T follicular helper cell (primary cell): ENCODE results near the gene PRDM16.

Experiments used
- DNase-seq: peaks from one replicate; pipeline ENCODE4 v3.0.0-alpha.2; 2020; ENCODE audit warnings: low read depth

Gene PRDM16

DNA sequence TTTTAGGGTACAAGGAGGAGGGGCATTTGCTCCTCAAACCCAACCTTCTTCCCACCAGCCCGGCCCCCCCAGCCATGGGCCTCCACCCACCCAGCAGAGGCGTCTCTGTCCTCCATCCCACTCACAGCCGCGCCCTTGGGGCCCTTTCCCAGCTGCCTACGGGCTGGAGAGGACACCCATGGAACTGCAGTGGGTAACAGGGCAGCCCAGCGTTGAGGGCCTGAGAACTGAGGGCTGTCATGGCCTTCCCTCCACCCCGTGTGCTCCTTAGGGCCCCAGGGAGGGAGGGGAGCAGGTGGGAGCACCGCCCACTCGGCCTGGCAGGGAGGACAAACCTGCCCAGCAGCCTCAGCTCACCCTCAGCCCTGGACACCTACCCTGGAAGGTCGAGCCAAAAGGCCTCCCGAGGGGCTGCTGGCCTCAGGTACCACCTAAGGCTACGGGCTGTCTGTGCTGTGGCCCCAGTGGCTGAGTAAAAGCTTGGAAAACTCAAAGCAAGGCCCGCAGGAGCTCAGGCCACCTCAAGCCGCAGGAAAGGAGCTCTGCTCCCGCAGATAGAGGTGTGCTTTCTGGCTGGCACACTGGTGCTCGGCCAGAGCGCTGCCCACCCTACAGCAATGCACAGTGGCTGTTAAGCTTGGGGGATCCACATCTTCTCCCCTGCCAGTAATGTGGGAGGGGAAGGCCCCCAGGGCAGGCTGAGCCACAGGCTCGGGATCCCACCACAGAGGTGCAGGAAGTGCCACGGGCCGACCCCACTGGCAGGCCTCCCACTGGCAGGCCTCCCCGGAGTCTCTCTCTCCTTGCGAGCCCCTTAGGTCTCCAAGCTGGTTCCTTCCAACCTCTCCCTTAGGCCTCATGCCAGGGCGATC is 383.2 kb downstream of the PRDM16 start:
- DNase-seq = no peak

GRCh38 chr1:3452866-3453175 is 383.8 kb downstream of the PRDM16 start:
- no peak for DNase-seq

- DNase-seq = peak; percentile 61
These were observed 384.3 kb downstream of the PRDM16 start for GRCh38 chr1:3453203-3453761.

DNA sequence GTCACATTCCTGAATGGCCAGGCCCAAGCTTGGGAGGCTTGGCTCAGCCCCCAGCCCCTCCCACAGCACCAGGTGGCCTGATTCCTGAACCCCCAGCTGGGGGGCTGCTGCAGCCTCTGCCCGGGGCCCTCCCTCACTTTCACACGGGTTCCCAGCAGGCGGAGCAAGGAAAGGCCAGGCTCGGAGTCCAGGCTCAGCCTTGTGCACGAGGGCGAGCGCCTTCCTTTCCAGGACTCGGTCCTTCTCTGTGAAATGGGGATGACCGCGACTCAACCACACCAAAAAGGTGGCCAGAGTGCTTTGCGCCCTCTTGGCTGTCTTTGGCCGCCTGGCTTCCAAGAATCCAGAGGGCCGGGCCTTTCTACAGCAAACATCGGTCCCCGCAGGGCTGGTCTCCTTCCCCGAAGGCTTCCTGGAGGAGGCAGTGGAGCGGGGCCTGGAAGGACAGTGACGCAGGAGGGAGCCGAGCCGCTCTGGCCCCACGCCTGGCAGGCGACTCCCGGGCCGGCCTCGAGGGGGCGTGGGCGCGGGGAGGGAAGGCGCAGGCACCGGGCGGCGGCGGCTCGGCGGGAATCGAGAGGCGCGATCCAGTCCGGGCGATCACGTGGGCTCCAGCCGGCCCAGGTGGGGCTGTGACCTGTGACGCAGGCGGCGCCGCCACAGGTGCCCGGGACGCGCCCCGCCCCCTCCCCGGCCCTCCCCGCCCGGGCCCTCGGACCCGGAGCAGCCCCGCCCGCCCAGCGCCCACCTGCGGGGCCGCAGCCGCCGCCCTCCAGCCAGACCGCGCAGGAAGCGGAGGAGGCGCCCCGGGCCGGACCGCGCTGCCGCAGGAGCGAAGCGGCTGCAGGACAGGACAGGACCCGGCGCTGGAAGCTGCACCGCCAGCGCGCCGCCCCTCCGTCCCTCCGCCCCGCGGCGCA is 385.1 kb downstream of the PRDM16 start, which contains the start of gene ARHGEF16:
ARHGEF16 (plus strand) TSS at position 775 of the 920 bp plus-strand sequence. CDS start 8,420 bp downstream, outside the sequence.
- DNase-seq = peak; percentile 12

GRCh38 chr1:3454811-3455618 is 386.0 kb downstream of the PRDM16 start:
- no peak for DNase-seq

DNA sequence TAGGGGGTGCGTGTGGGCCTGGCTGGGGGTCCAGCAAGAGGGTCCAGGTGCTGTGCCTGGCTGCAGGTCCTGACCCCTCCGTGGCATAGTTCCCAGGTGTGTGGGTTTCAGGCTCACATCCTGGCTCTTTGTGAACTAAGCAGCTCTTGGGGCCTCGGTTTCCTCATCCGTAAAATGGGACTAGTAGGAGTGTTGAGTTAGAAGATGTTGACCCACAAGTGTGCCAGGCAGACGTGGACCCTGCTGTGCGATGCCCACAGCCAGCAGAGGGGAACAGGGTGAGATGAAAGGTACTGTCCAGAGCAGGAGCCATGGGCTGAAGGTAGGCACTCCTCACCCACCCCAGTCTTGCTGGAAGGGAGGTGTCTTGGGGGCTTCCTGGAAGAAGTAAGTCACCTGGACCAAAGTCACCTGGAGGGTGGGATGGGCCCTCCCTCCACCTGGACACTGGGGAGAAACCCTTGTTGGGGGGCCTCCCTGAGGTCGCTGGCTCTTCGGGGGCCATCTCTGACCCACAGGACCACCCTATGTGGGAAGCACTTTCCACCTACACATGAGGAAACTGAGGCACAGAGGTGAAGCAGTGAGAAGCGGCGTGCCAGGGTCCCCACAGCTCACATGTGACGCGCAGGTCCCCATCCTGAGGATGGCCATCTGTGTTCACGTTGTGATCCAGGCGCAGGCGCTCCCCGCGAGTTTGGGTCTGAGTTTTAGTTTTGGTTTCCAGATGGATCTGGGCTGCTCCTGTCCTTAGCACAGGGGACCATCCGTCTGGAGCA is 386.9 kb downstream of the PRDM16 start:
- no peak for DNase-seq

DNA sequence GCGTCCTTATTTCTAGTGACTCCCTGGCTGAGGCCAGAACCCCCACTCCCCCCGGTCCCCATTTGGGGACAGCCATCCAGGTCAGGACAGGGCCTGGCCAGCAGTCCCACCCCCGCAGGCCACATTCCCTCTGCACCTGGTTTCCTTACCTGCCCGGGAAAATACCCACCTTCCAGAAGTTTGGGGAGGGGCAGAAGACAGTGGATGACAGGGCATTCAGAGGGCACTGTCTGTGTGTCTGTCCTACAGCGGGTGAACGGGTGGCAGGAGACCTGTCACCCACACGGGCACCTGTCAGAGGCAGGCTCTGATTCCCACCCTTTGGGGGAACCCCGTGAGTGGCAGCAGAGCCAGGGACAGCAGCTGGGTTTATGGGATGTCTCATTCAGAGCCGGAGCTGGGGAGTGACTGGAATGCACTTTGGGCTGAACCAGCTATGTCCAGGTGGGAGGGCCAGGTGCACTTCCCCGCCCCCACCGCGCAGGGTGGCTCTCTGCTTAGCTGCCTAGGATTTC is 387.5 kb downstream of the PRDM16 start:
- no peak for DNase-seq

DNA sequence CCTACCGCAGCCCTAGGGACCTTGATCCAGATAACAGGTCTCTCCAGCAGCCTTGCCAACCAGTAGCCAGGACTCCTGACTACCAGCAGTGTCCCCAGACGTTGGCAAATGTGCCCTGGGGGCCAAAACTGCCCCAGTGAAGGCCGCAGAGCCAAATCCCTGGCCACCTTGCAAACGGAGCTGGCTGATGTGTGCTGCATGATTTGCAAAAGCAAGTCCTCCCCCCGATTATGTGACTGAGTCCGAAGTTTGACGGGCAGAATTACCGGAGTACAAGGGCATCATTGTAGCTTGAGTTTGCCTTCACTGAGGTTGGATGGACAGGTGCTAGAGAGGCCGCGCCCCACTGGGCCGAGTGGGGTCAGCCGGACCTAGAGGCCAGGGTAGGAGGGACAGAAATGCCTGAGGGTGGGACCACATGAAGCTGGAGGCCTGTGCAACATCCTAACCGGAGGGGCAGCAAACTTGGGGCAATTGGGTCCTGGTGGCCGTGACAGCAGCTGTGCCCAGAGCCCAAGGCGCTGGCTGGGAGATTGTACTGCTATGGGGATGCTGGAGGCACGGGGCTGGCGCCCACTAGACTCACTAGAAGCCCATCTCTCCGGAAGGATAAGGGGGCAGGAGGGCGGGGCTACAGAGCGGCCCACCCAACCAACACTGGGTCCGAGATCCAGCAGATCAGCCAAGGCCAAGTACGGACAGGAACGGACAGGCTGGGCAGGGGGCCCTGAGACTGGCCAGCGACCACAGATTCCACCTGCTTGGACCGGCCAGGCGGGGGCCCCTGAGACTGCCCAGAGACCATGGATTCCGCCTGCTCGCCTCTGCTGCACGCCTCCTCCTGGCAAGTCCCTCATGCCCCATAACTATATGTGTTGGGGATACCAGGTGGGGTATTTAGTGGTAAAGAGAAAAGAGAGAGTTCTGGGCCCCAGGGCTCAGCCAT is 388.2 kb downstream of the PRDM16 start:
- DNase-seq = no peak

DNA sequence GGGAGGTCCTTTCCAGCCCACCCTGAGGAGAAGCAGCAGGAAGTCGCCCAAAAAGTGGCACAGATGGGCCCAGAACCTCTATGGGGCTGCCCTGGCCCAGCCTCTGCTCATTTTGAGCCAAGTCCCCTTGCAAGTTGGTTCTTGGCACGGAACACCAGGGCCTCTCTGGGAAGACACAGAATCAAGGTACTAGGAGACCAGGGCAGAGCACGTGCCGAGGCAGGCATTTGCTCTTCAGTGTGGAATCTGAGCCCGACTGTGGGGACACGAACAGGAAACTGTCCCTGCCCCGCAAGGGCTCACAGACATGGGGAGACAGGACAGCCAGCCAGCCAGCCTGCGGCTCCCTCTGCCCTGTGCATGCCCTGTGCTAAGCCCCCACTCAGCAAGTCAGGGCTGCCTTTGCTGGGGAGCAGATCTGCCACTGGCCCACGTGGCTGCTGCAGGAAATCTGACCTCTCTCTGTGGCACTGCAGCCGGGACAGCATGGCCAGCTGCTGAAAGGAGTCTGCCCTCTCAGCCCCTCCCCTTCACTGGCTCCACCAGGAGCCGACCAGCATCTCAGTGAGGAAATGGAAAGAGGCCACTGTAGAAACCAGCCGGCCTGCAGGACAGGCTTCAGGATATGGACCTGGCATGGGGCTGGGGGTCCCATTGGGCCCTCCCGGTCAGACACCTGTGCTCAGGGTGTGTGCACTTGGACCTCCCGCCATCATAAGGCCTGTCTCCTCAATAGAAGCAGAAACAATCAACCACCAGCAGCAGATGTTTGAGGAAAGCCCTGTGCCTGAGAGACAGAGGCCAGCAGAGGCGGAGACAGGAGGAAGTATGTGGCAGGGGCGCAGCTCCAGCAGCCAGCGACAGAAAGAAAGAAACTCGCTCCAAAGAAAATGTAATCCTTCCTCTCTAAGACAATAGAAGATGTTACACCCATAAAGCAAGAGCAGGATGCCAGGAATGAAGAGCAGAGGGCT is 389.2 kb downstream of the PRDM16 start:
- no peak for DNase-seq

- no peak for DNase-seq
These were observed 390.3 kb downstream of the PRDM16 start for GRCh38 chr1:3459051-3459908.

GRCh38 chr1:3459940-3460671 is 391.1 kb downstream of the PRDM16 start:
- DNase-seq = no peak

DNA sequence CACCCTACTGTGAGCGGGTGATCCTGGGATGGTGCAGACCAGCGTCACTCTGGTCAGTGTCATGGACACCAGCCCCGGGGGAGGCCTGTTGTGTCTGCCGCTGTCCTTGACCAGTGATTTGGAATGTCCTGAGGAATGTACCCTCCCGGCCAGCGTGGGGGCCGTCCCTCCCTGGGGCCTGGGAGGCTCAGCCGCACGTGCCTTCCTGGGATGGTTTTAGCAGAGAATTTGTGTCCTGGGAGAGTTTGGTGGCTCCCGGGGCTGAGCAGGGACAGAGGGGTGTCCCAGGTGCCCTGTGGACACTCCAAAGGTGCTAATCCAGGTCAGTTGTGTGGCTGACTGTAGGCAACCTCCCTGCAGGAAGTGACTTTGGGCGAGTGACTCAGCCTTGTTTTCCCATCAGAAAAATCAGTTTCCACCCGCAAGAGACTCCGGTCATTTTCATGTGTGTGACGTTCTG is 391.7 kb downstream of the PRDM16 start:
- no peak for DNase-seq

GRCh38 chr1:3461238-3461933 is 392.4 kb downstream of the PRDM16 start:
- no peak for DNase-seq

GRCh38 chr1:3461934-3462275 is 392.9 kb downstream of the PRDM16 start:
- DNase-seq = no peak

DNA sequence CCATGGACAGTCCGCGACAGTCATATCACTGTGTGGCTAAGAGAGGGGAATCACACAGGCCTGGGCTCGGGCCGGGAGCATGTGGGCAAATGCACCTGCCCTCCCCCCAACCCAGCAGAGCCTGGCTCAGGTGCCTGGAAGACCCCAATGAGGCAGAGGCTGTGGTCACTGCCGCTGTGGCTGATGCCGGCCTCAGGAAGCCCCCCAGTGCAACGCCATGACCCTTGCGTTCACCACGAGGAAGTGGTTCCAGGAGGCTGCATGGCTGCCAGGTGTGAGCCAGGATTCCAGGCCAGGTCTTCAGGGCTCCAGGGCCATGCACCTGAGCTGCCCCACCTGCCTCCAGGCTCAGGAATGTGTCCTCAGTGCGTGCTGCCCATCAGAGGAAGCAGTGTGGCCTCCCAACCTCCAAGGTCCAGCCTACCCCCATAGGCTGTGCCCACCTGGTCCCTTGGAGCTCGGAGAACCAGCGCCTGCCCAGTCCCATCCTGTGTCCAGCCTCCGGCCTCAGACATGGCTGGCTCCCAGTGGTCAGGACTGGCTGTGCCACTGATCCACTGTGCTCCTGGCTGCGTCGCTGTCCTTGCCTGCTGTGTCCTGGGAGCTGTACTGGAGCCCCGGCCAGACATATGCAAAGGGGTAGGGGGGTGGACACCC is 393.5 kb downstream of the PRDM16 start:
- DNase-seq = no peak
